Nephron progenitor cell (in vitro differentiated cells): ENCODE results near the gene RTN4RL1.
A peak's percentile ranks its signal among the peaks of the same experiment; 100 is the strongest.

Experiments used
- DNase-seq: peaks from one replicate; pipeline ENCODE4 v3.0.0; 2021
- H3K27ac Mint-ChIP-seq: 2 replicates; pipeline ENCODE4 v1.8.0; 2021; ENCODE audit warnings: mild to moderate bottlenecking, moderate library complexity, mixed read lengths
- H3K27me3 Mint-ChIP-seq: 2 replicates; pipeline ENCODE4 v1.8.0; 2021; ENCODE audit warnings: mild to moderate bottlenecking, low read depth, mixed read lengths; ENCODE audit not compliant: poor library complexity
- H3K36me3 Mint-ChIP-seq: 2 replicates; pipeline ENCODE4 v1.8.0; 2021; ENCODE audit warnings: low read depth, mixed read lengths
- H3K4me1 Mint-ChIP-seq: 2 replicates; pipeline ENCODE4 v1.8.0; 2021; ENCODE audit warnings: mixed read lengths
- H3K4me3 Mint-ChIP-seq: 2 replicates; pipeline ENCODE4 v1.8.0; 2021; ENCODE audit warnings: mild to moderate bottlenecking, moderate library complexity, mixed read lengths
- H3K9me3 Mint-ChIP-seq: 2 replicates; pipeline ENCODE4 v1.8.0; 2021; ENCODE audit warnings: mild to moderate bottlenecking, moderate library complexity, mixed read lengths
- TF ChIP-seq, protein P1 (sequence below): fragments of 200-600 bp; sonication (generic); IDR thresholded peaks from 2 replicates; pipeline ENCODE4 v1.5.0; 2021; ENCODE audit warnings: antibody characterized with exemption

Gene RTN4RL1

DNA sequence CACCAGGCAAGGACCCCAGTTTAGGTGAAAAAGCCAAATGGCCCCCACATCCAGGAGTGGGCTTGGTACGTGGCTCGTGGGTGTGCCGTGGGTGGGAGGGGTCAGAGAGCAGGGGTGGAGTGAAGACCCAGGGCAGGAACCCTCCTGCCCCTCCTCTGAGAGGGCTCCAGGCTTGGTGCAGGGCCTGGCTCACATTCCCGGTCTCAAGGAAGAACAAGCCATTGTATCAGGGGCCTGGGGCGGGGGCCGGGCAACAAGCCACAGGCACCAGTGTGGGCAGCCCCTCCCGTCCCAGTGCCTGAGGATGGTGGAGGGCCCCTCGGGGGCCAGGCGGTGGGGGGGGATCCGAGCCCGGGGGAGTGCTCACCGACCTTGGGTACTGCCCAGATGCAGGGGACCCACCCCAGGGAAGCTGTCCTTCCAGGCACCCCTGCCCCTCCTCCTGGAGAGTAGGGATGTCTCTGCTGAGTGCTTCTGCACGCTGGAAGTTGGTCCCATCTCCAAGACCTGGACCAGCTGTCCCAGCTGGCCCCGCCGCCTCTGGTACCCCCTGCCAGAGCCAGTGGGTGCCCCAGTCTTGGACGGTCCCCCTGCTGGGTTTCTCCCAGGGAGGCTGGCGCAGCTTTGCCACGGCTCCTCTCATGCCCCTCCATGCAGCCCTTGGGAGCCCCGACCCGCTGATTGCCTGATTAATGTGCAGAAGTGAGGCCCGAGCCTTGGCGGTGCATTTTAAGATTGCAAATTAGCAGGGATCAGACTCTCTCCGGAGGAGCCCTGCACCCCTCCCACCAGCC is 83.7 kb downstream of the RTN4RL1 start:
- Mint-ChIP-seq H3K4me1 (peaks cover 36% of the 10 kb centered on the region), H3K27me3 (peaks cover 9% of the 10 kb centered on the region), H3K4me3 (no peak overlapping the region), H3K9me3 (no peaks in the 10 kb centered on the region), H3K27ac (no peak overlapping the region), H3K36me3 (no peaks in the 10 kb centered on the region)
- TF ChIP-seq, protein P1, sequence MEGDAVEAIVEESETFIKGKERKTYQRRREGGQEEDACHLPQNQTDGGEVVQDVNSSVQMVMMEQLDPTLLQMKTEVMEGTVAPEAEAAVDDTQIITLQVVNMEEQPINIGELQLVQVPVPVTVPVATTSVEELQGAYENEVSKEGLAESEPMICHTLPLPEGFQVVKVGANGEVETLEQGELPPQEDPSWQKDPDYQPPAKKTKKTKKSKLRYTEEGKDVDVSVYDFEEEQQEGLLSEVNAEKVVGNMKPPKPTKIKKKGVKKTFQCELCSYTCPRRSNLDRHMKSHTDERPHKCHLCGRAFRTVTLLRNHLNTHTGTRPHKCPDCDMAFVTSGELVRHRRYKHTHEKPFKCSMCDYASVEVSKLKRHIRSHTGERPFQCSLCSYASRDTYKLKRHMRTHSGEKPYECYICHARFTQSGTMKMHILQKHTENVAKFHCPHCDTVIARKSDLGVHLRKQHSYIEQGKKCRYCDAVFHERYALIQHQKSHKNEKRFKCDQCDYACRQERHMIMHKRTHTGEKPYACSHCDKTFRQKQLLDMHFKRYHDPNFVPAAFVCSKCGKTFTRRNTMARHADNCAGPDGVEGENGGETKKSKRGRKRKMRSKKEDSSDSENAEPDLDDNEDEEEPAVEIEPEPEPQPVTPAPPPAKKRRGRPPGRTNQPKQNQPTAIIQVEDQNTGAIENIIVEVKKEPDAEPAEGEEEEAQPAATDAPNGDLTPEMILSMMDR: no peak
- no peak for DNase-seq

GRCh38 chr17:1940810-1941185 is 84.3 kb downstream of the RTN4RL1 start:
- Mint-ChIP-seq H3K4me3 (no peak overlapping the region), H3K27me3 (peaks cover 7% of the 10 kb centered on the region), H3K36me3 (no peaks in the 10 kb centered on the region), H3K27ac (no peak overlapping the region), H3K4me1 (peaks cover 29% of the 10 kb centered on the region), H3K9me3 (no peaks in the 10 kb centered on the region)
- TF ChIP-seq, protein P1: no peak
- DNase-seq: no peak

DNA sequence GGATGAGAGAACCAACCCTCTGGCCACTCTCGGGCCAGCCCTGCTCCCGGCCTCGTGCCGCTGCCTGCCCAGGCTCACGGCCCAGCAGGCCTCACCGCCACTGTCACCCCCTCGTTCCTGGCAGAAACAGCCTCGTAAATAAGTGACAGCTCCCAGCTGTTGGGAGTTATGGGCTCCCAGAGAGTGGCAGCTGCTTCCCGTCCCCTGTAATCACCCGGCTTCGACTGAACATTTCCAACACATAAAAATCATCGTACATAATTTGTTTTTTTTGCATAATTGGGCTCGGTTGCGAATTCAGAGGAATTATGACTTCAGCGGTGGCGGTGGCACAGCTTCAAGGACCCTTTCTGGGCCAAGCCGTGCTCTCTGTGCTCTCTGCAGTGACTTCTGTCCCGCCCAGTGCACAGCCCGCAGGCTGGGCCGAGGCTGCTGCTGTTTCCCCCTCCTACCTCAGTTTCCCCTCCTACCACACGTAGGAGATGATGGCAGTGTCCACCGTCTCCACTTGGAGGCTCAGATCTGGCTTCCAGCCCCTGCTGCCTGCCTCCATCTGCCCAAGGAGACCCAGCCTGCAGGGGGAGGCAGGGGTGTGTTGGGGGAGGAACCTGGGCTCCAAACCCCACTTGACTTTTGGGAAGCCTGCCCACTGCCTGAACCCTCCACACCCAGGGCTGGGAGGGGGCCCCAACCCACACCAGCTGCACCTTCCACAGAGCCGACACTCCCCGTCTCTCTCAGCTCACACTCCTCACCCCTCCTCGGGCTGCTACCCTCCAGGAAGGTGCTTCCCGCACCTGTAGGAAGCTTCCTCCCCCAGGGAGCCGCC is 84.9 kb downstream of the RTN4RL1 start:
- Mint-ChIP-seq H3K4me1 (peaks cover 27% of the 10 kb centered on the region), H3K27me3 (peaks cover 10% of the 10 kb centered on the region), H3K36me3 (no peaks in the 10 kb centered on the region), H3K4me3 (no peak overlapping the region), H3K27ac (no peak overlapping the region), H3K9me3 (no peaks in the 10 kb centered on the region)
- peak; percentile 42 for DNase-seq
- TF ChIP-seq, protein P1: no peak

DNA sequence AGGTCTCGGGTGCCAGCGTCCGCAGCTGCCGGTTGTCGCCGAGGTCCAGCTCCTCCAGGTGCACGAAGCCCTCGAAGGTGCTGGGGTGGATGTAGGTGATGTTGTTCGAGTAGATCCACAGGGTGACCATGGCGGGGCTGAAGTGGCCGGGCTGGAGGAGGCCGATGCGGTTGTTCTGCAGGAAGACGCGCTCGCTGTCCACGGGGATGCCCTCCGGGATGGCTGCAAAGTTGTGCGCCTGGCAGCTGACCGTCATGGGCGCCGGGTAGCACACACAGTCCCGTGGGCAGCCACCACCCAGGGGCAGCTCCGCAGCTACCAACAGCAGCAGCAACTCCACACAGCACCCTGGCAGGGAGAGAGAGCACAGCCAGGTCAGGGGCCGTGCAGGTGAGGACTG is 87.7 kb downstream of the RTN4RL1 start:
- H3K4me1 Mint-ChIP-seq: peaks cover 31% of the 10 kb centered on the region
- no peak for DNase-seq
- H3K27ac Mint-ChIP-seq: no peak overlapping the region
- no peak overlapping the region for H3K4me3 Mint-ChIP-seq
- TF ChIP-seq, protein P1: no peak
- H3K36me3 Mint-ChIP-seq: no peaks in the 10 kb centered on the region
- H3K27me3 Mint-ChIP-seq: peaks cover 13% of the 10 kb centered on the region
- H3K9me3 Mint-ChIP-seq: no peaks in the 10 kb centered on the region

DNA sequence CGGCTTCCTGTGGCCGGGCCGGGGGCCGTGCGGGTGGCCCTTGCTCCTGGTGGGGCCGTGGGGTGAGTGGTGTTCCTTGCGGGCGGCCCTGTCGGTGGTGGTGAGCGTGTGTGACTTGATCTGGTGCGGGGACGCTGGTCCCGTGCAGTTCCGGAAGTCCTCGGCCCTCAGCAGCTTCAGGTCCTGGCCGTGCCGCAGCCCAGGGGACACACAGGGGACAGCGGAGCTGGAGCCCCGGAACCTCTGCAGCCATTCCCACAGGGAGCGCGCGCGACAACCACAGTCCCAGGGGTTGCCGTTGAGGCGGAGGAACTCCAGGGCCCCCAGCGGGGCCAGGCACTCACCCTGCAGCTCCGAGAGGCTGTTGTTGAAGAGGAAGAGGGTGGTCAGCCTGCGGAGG is 88.4 kb downstream of the RTN4RL1 start:
- TF ChIP-seq, protein P1: no peak
- H3K4me1 Mint-ChIP-seq: peaks cover 33% of the 10 kb centered on the region
- no peak for DNase-seq
- no peaks in the 10 kb centered on the region for H3K9me3 Mint-ChIP-seq
- H3K36me3 Mint-ChIP-seq: no peaks in the 10 kb centered on the region
- H3K27me3 Mint-ChIP-seq: peaks cover 17% of the 10 kb centered on the region
- H3K27ac Mint-ChIP-seq: no peak overlapping the region
- no peak overlapping the region for H3K4me3 Mint-ChIP-seq
